HG03097 (cell line): ENCODE results near the gene ASGR1.
A peak's percentile ranks its signal among the peaks of the same experiment; 100 is the strongest.
"Not testable (repeated sequence)": the region's sequence is repeated elsewhere in the genome, so short reads cannot be mapped to it uniquely, and the experiment has no call there.

Experiments
- ATAC-seq: cut with Tn5 transposase; IDR thresholded peaks from one replicate; pipeline ENCODE4 v1.9.1; 2021; ENCODE audit not compliant: unreplicated experiment, low FRiP score

ASGR1 gene

GRCh38 chr17:7168841-7169564 is 10.2 kb downstream of the ASGR1 start:
- ATAC-seq, result not testable (repeated sequence)

- ATAC-seq, result no peak
These were observed 11.3 kb downstream of the ASGR1 start for GRCh38 chr17:7167832-7168231.

- ATAC-seq, result no peak
These were observed 12.3 kb downstream of the ASGR1 start for GRCh38 chr17:7166873-7167272.

- not testable (repeated sequence) for ATAC-seq
These were observed 19.6 kb downstream of the ASGR1 start for GRCh38 chr17:7159571-7159970.

GRCh38 chr17:7158424-7158823 is 20.7 kb downstream of the ASGR1 start:
- not testable (repeated sequence) for ATAC-seq

- no peak for ATAC-seq
These were observed 22.7 kb downstream of the ASGR1 start for GRCh38 chr17:7156342-7156940.

- ATAC-seq, result no peak
These were observed 31.4 kb downstream of the ASGR1 start for GRCh38 chr17:7147772-7148171.

GRCh38 chr17:7146115-7146514 is 33.1 kb downstream of the ASGR1 start:
- ATAC-seq, result no peak

- ATAC-seq, result no peak
These were observed 35.0 kb downstream of the ASGR1 start for GRCh38 chr17:7144213-7144612.

GRCh38 chr17:7141824-7142223 is 37.3 kb downstream of the ASGR1 start:
- no peak for ATAC-seq

GRCh38 chr17:7139400-7139799 is 39.8 kb downstream of the ASGR1 start:
- no peak for ATAC-seq

GRCh38 chr17:7138800-7139381 is 40.3 kb downstream of the ASGR1 start:
- ATAC-seq, result no peak

- ATAC-seq, result no peak
These were observed 41.8 kb downstream of the ASGR1 start for GRCh38 chr17:7137171-7137943.

- no peak for ATAC-seq
These were observed 42.8 kb downstream of the ASGR1 start for GRCh38 chr17:7136266-7136877.

GRCh38 chr17:7133916-7134315 is 45.3 kb downstream of the ASGR1 start:
- ATAC-seq, result no peak

GRCh38 chr17:7133424-7133823 is 45.7 kb downstream of the ASGR1 start:
- no peak for ATAC-seq

GRCh38 chr17:7132511-7133094 is 46.6 kb downstream of the ASGR1 start:
- peak; percentile 47 for ATAC-seq

GRCh38 chr17:7131423-7131791 is 47.8 kb downstream of the ASGR1 start:
- ATAC-seq, result no peak

- no peak for ATAC-seq
These were observed 48.3 kb downstream of the ASGR1 start for GRCh38 chr17:7130621-7131422.

GRCh38 chr17:7129311-7129710 is 49.9 kb downstream of the ASGR1 start:
- ATAC-seq, result no peak
